HepG2 (cell line): ENCODE results near the gene CASKIN2. TPM values are rescaled to one million over a fixed set of nuclear protein-coding genes. Genes with fewer than 3 reads are reported as not detected.

Source experiments
- ARHGAP35 ChIP-seq: sonication (generic); formaldehyde crosslinking; IDR thresholded peaks from 2 replicates; pipeline ENCODE4 v1.9.0; 2022; ENCODE audit warnings: mild to moderate bottlenecking, inconsistent platforms, moderate library complexity, missing genetic modification reagents, borderline replicate concordance
- ARID3A ChIP-seq: IDR thresholded peaks from 2 replicates; pipeline ENCODE4 v1.6.1; 2012; ENCODE audit warnings: low read depth, low read length, improper control_type of control experiment
- CENPX ChIP-seq: sonication (generic); formaldehyde crosslinking; IDR thresholded peaks from 2 replicates; pipeline ENCODE4 v1.9.0; 2021; ENCODE audit warnings: mild to moderate bottlenecking, missing genetic modification reagents, moderate library complexity
- FOXM1 ChIP-seq: sonication (generic); formaldehyde crosslinking; IDR thresholded peaks from 2 replicates; pipeline ENCODE4 v1.5.0; 2020; ENCODE audit warnings: missing genetic modification reagents
- MLX ChIP-seq: IDR thresholded peaks from 2 replicates; pipeline ENCODE4 v1.6.1; 2016
- MLXIP ChIP-seq: sonication (generic); formaldehyde crosslinking; IDR thresholded peaks from 2 replicates; pipeline ENCODE4 v1.9.0; 2021; ENCODE audit warnings: missing genetic modification reagents, borderline replicate concordance
- RBM22 ChIP-seq: fragments of 200-400 bp; formaldehyde crosslinking; optimal IDR thresholded peaks from 2 replicates; pipeline ENCODE3; 2017; ENCODE audit warnings: mild to moderate bottlenecking, low read length, moderate library complexity
- TBX3 ChIP-seq: fragments of 450-650 bp; IDR thresholded peaks from 2 replicates; pipeline ENCODE4 v1.6.1; 2017; ENCODE audit warnings: antibody characterized with exemption, mild to moderate bottlenecking, inconsistent platforms, borderline replicate concordance
- ZC3H13 ChIP-seq: sonication (generic); formaldehyde crosslinking; IDR thresholded peaks from 2 replicates; pipeline ENCODE4 v1.8.1; 2023; ENCODE audit warnings: mild to moderate bottlenecking, missing genetic modification reagents, moderate library complexity
- ZFP91 ChIP-seq: sonication (generic); formaldehyde crosslinking; IDR thresholded peaks from 2 replicates; pipeline ENCODE4 v1.9.0; 2022; ENCODE audit warnings: missing genetic modification reagents, mild to moderate bottlenecking, borderline replicate concordance
- ZMAT3 ChIP-seq: sonication (generic); formaldehyde crosslinking; conservative IDR thresholded peaks from 2 replicates; pipeline ENCODE4 v1.7.0; 2021; ENCODE audit warnings: missing genetic modification reagents
- ZNF451 ChIP-seq: sonication (generic); formaldehyde crosslinking; IDR thresholded peaks from 2 replicates; pipeline ENCODE4 v1.5.0; 2020; ENCODE audit warnings: mild to moderate bottlenecking, missing genetic modification reagents
- ZNF646 ChIP-seq: sonication (generic); formaldehyde crosslinking; IDR thresholded peaks from 2 replicates; pipeline ENCODE4 v1.9.0; 2021; ENCODE audit warnings: mild to moderate bottlenecking, missing genetic modification reagents
- ZNF768 ChIP-seq: sonication (generic); formaldehyde crosslinking; IDR thresholded peaks from 2 replicates; pipeline ENCODE4 v1.4.0; 2020; ENCODE audit warnings: missing genetic modification reagents
- polyA plus RNA-seq, 8 experiments: library from polyadenylated mRNA; depleted of rRNA in 3 of 8; stranded (reverse) in 7 of 8; unstranded in 1 of 8; fragments of >200 nt; fragmentation: Illumina TruSeq in 4 of 8; extraction: Trizol in 4 of 8; gene quantifications; 2 replicates each; pipeline versions ENCODE4 v1.2.1 to v1.2.3, GENCODE V29; 2011 to 2016; ENCODE audit warnings: low read depth in 4 of 8, missing spikeins in 1 of 8, mixed read lengths in 1 of 8; ENCODE audit not compliant: insufficient read depth in 1 of 8
- total RNA-seq, 5 experiments: library from RNA; depleted of rRNA; stranded (reverse); fragments of >200 nt; fragmentation: Illumina TruSeq; extraction: Trizol; gene quantifications; 2 replicates each; pipeline ENCODE4 v1.2.3, GENCODE V29; 2016; ENCODE audit warnings: low read depth in 1 of 5

Gene CASKIN2
- total and polyA plus RNA-seq, 2 of the 13 experiments (the other 11 are each of a cell fraction or from before 2014, with no cell fraction given): 5.2 to 7.8 TPM

GRCh38 chr17:75549246-75550138, 34.2 kb upstream of the CASKIN2 start (continued):
- TF ChIP-seq ZNF646 (CRISPR knock-in tag): no peak; the same call in 1 of the 2 replicates
- TF ChIP-seq RBM22: peak; percentile 81
- TF ChIP-seq ARHGAP35 (CRISPR knock-in tag): no peak; the same call in 1 of the 2 replicates
- TF ChIP-seq ZMAT3 (CRISPR knock-in tag): no peak
- no peak for TF ChIP-seq TBX3
- TF ChIP-seq ZC3H13 (CRISPR knock-in tag): no peak
- peak; percentile 59; the same call in 1 of the 2 replicates for TF ChIP-seq ZNF768
- no peak for TF ChIP-seq ARID3A
- TF ChIP-seq ZFP91: peak; percentile 89
- no peak for TF ChIP-seq FOXM1 (CRISPR knock-in tag)
- TF ChIP-seq CENPX (CRISPR knock-in tag): no peak
- no peak for TF ChIP-seq MLX (CRISPR knock-in tag)
- TF ChIP-seq MLXIP: no peak
- TF ChIP-seq ZNF451 (CRISPR knock-in tag): 0 out of 2 replicates have a peak, but pooled peaks have one; percentile 84
